ENCODE measurements around the gene HLA-DRA.

Gene HLA-DRA

GRCh38 chr6:32442977-32443552, 3.4 kb downstream of the HLA-DRA start:
- no peak overlapping the region for H3K27ac ChIP-seq
- TF ChIP-seq CTCF (conservative IDR thresholded peaks at IDR 0.05) (no peak), ZFX (IDR thresholded peaks at IDR 0.05) (no peak)

GRCh38 chr6:32444433-32444832, 4.7 kb downstream of the HLA-DRA start:
- no peak for TF ChIP-seq ZFX (IDR thresholded peaks at IDR 0.05)
- no peak for TF ChIP-seq CTCF (conservative IDR thresholded peaks at IDR 0.05)
- H3K27ac ChIP-seq: no peak overlapping the region

GRCh38 chr6:32445321-32445854, 5.7 kb downstream of the HLA-DRA start:
- H3K27ac ChIP-seq: no peak overlapping the region
- no peak for TF ChIP-seq CTCF (conservative IDR thresholded peaks at IDR 0.05)
- TF ChIP-seq ZFX (IDR thresholded peaks at IDR 0.05): no peak

- TF ChIP-seq ZFX (IDR thresholded peaks at IDR 0.05) (no peak), CTCF (conservative IDR thresholded peaks at IDR 0.05) (no peak)
Measured at GRCh38 chr6:32447932-32448331, 8.2 kb downstream of the HLA-DRA start.

GRCh38 chr6:32449088-32449736, 9.5 kb downstream of the HLA-DRA start:
- TF ChIP-seq ZFX (IDR thresholded peaks at IDR 0.05): no peak
- no peak for TF ChIP-seq CTCF (conservative IDR thresholded peaks at IDR 0.05)
- no peak overlapping the region for H3K27ac ChIP-seq

More at GRCh38 chr6:32447932-32448331, 8.2 kb downstream of the HLA-DRA start:
- H3K27ac ChIP-seq: no peak overlapping the region

GRCh38 chr6:32457054-32457453, 17.4 kb downstream of the HLA-DRA start:
- no peak for TF ChIP-seq CTCF (conservative IDR thresholded peaks at IDR 0.05)
- no peak for TF ChIP-seq ZFX (IDR thresholded peaks at IDR 0.05)
- H3K27ac ChIP-seq: no peak overlapping the region

- TF ChIP-seq ZFX (IDR thresholded peaks at IDR 0.05): no peak
- TF ChIP-seq CTCF (conservative IDR thresholded peaks at IDR 0.05): no peak
- H3K27ac ChIP-seq: no peak overlapping the region
Measured at GRCh38 chr6:32459781-32460424, 20.2 kb downstream of the HLA-DRA start.

Measured in C4-2B (cell line).